Parathyroid adenoma (tissue), 2 donors: ENCODE data around the gene FBXL15.

Experiments
- H2AFZ ChIP-seq: fragments of 300-600 bp; sonication (generic); one replicate; pipeline ENCODE4 v1.7.0; 2017; ENCODE audit warnings: antibody characterized with exemption, mild to moderate bottlenecking
- H3K27ac ChIP-seq: fragments of 300-600 bp; sonication (generic); one replicate; pipeline ENCODE4 v1.7.0; 2017
- H3K27me3 ChIP-seq: fragments of 300-600 bp; sonication (generic); one replicate; pipeline ENCODE4 v1.7.0; 2017; ENCODE audit warnings: low read length; ENCODE audit not compliant: control insufficient read depth, insufficient read depth
- H3K36me3 ChIP-seq: fragments of 300-600 bp; sonication (generic); one replicate; pipeline ENCODE4 v1.7.0; 2017; ENCODE audit warnings: low read length; ENCODE audit not compliant: control insufficient read depth, insufficient read depth
- H3K4me1 ChIP-seq: fragments of 300-600 bp; sonication (generic); one replicate; pipeline ENCODE4 v1.7.0; 2017; ENCODE audit warnings: control low read depth
- H3K4me2 ChIP-seq: fragments of 300-600 bp; sonication (generic); one replicate; pipeline ENCODE4 v1.7.0; 2017; ENCODE audit warnings: low read length
- H3K4me3 ChIP-seq: fragments of 300-600 bp; sonication (generic); one replicate; pipeline ENCODE4 v1.7.0; 2017; ENCODE audit warnings: low read depth, low read length
- H3K79me2 ChIP-seq: fragments of 300-600 bp; sonication (generic); one replicate; pipeline ENCODE4 v1.7.0; 2017; ENCODE audit warnings: control low read depth
- H3K9ac ChIP-seq: fragments of 300-600 bp; sonication (generic); one replicate; pipeline ENCODE4 v1.7.0; 2017; ENCODE audit warnings: mild to moderate bottlenecking
- H3K9me3 ChIP-seq: fragments of 300-600 bp; sonication (generic); one replicate; pipeline ENCODE4 v1.7.0; 2017; ENCODE audit warnings: low read length; ENCODE audit not compliant: control insufficient read depth
- TF ChIP-seq, protein P1 (sequence below): fragments of 300-600 bp; sonication (generic); IDR thresholded peaks from one replicate; pipeline ENCODE4 v1.7.0; 2017; ENCODE audit warnings: antibody characterized with exemption, mild to moderate bottlenecking
- donor health status: primary hyperparathyroidism.

FBXL15 gene

DNA sequence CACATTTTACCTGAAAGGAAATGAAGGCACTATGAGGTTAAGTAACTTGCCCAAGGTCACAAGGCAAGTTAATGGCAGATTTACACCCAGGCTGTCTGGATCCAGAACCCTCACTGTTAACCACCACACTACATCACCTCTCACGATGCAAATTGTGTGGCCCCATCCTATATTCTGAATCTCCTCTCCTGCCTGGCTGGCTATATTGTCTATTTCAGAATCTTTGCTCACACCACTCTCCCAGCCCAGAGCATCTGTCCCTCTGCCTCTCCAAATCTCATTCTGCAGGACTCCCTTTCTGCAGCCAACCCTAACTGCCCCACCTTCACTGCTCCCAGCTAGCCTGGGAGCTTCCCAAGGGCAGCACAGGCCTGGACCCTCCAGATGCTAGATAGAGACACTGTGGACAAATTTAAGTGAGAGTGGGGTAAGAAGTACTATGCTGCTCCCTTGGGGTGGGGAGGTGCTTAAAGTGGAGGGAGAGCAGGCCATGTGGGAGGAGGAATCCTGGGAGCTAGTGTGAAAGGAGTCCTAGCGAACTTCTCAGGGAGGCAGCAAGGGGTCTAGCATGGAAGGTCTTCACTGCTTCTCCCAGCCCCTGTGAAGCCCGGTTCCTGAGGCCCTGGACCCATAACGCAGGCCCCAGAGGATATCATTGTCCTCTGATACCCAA, 11.0 kb downstream of the FBXL15 start:
- H3K79me2 ChIP-seq = peaks cover 32% of the 10 kb centered on the region
- peak overlapping the region; percentile 69 for H3K27ac ChIP-seq
- H3K9ac ChIP-seq = peak overlapping the region; percentile 91
- H3K4me2 ChIP-seq = peak overlapping the region; percentile 90
- peak overlapping the region; percentile 92 for H3K4me3 ChIP-seq
- H3K9me3 ChIP-seq = no peaks in the 10 kb centered on the region
- peak overlapping the region; percentile 94 for H2AFZ ChIP-seq
- TF ChIP-seq, protein P1, sequence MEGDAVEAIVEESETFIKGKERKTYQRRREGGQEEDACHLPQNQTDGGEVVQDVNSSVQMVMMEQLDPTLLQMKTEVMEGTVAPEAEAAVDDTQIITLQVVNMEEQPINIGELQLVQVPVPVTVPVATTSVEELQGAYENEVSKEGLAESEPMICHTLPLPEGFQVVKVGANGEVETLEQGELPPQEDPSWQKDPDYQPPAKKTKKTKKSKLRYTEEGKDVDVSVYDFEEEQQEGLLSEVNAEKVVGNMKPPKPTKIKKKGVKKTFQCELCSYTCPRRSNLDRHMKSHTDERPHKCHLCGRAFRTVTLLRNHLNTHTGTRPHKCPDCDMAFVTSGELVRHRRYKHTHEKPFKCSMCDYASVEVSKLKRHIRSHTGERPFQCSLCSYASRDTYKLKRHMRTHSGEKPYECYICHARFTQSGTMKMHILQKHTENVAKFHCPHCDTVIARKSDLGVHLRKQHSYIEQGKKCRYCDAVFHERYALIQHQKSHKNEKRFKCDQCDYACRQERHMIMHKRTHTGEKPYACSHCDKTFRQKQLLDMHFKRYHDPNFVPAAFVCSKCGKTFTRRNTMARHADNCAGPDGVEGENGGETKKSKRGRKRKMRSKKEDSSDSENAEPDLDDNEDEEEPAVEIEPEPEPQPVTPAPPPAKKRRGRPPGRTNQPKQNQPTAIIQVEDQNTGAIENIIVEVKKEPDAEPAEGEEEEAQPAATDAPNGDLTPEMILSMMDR = no peak
- H3K36me3 ChIP-seq = no peaks in the 10 kb centered on the region
- peaks cover 4% of the 10 kb centered on the region for H3K4me1 ChIP-seq
- H3K27me3 ChIP-seq = no peaks in the 10 kb centered on the region

DNA sequence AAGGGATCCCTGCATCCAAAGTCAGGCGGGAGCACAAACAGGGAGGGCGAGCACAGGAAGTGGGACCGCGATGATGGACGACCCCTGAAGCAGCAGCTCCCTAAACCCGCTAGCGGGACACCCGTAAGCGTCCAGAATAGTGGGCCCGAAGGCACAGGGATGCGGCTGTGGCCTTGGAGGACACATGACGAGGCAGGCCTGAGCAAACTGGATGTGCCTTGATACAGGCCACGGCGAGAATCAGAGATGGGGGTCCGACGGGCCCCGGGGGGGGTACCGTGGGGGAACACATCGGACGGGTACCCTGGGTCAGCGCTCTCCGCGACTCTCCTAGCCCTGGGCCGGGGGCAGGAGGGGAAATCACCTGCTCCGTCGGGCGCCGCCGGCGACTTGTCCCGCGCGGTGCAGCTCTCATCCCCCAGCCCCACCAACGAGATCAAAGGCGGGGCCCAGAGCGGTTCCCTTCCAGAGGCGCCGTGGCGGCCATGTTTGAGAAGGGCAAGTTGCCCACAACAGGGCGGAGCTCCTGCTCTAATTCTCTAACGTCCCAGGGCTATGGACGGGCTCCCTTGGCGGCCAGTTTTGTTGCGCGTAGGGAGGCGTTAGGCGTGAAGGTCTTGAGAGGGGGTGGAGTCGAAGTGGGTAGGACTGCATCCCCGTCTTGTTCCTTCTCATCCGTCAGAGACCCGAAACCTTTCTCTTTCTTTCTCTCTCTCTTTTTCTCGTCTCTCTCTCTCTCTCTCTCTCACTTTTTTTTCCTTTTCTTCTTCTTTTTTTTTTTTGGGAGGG, 11.7 kb downstream of the FBXL15 start, which contains the start of gene CUEDC2:
Gene CUEDC2, minus strand, starts transcription at position 413 of the 789 bp plus-strand sequence. CDS start 7,386 bp downstream, outside the sequence.
- peak within 1 kb of the TSS; percentile 90 for H3K4me2 ChIP-seq
- TF ChIP-seq, protein P1 = no peak
- peak within 1 kb of the TSS; percentile 92 for H3K4me3 ChIP-seq
- no peaks in the 10 kb centered on the region for H3K9me3 ChIP-seq
- H3K36me3 ChIP-seq = no peaks in the 10 kb centered on the region
- peak within 1 kb of the TSS; percentile 94 for H2AFZ ChIP-seq
- no peaks in the 10 kb centered on the region for H3K27me3 ChIP-seq
- H3K79me2 ChIP-seq = peaks cover 26% of the 10 kb centered on the region
- H3K4me1 ChIP-seq = peaks cover 4% of the 10 kb centered on the region
- peak within 1 kb of the TSS; percentile 69 for H3K27ac ChIP-seq
- H3K9ac ChIP-seq = peak within 1 kb of the TSS; percentile 91

DNA sequence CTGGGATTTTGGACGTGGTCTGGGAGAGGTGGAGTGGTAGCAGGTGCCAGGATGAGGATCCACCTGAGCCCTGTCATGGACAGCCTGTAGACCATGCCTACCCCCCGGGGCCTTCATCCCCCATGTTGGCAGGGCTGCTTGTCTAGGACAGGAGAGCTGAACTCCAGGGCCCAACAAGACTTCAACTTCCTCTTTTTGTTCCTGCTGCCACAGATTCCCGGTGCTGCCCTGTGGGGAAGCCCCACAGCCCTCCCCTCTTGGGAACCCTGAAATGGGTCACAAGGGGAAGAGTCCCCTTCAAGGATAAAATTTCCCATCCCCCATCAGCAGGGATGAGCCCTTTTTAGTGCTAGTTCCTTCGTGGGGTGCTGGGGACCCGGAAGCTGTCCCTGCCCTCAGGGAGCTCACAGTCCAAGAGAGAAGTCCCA, 13.0 kb downstream of the FBXL15 start:
- Histone ChIP-seq H3K27ac (no peak overlapping the region), H3K9ac (no peak overlapping the region), H3K9me3 (no peaks in the 10 kb centered on the region), H3K4me1 (peaks cover 4% of the 10 kb centered on the region), H3K36me3 (no peaks in the 10 kb centered on the region), H2AFZ (no peak overlapping the region), H3K27me3 (no peaks in the 10 kb centered on the region), H3K79me2 (peaks cover 16% of the 10 kb centered on the region), H3K4me3 (no peak overlapping the region), H3K4me2 (no peak overlapping the region)
- TF ChIP-seq, protein P1 = no peak

DNA sequence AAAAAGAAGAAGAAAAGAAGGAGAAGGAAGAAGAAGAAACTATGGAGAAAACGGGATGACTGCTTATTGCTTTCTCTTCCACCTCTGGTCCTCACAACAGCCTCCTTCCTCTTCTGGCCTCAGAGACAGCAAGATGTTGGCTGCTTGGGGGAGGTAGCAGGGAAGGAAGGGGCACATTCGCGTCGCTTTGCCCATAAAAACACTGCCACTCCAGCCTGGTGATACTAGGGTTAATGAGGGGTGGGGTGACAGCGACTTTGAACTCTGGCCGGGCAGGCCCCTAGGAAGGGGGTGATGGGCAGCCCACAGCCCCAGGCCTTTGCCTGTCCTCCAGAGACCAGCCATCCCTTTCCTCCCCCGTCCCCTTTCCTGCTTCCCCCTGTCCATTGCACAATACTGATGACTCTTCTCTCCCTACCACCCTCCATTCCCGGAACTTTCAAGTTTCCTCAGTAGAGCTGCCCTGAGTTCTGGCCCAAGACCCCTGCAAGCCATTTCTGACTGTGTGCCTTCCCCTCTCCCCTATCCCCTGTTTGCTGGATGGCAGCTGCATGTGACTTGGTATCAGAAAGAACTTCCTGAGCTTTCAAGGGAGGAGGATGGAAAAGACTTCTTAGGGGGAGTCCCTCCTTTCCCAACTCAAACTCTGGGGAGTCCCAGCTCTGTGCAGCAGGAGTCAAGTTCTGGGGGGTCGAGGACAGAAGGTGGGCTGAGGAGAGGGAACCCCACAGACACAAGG, 13.9 kb downstream of the FBXL15 start:
- TF ChIP-seq, protein P1 = no peak
- Histone ChIP-seq H3K27me3 (no peaks in the 10 kb centered on the region), H3K4me3 (no peak overlapping the region), H3K4me2 (no peak overlapping the region), H3K27ac (no peak overlapping the region), H2AFZ (no peak overlapping the region), H3K4me1 (peaks cover 4% of the 10 kb centered on the region), H3K36me3 (no peaks in the 10 kb centered on the region), H3K79me2 (peaks cover 11% of the 10 kb centered on the region), H3K9ac (no peak overlapping the region), H3K9me3 (no peaks in the 10 kb centered on the region)
